GM18498 (cell line): ENCODE results near the gene RNF152.

Experiments used
- ATAC-seq: cut with Tn5 transposase; IDR thresholded peaks from one replicate; pipeline ENCODE4 v1.9.1; 2021; ENCODE audit warnings: mild to moderate bottlenecking, moderate library complexity; ENCODE audit not compliant: unreplicated experiment

RNF152 gene

DNA sequence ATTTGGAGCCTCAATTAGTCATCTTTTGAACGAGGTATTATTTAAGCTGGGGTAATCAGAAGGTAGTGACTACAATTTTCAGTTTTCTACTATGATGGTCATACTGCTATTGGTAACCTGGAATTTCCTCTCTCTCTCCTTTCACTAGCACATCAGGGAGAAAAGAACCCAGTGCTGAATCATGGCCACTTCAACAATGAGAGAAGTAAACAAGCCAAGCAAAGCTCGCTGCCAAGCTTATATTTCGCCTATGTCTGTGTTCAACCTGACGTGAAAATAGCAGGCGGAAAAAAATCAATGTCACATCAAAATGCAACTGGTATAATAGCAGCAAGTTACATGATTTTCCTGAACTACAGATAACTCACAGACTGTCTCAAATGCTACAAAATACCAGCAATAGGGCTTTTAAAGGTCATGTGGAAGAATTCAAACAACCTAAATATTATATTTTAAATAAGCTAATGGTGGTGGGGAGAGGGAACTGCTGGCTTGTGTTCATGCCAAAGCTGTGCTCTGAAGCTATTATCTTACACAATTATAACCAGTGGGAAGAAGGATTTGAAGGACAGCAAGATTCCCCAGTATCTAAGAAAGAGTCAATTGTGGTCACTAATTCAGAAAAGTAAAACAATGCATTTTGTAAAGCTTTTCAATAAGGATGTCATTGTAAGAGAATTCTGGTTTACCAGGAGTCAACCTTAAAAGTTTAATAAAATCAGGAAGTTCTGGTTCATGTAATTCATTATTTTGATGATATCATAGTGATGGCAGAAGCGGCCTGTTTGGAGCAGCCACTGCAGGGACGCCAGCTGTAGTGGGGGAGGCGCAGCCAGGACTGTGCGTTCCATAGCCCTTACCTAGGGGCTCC lies 38.0 kb downstream of the RNF152 start:
- ATAC-seq = no peak

DNA sequence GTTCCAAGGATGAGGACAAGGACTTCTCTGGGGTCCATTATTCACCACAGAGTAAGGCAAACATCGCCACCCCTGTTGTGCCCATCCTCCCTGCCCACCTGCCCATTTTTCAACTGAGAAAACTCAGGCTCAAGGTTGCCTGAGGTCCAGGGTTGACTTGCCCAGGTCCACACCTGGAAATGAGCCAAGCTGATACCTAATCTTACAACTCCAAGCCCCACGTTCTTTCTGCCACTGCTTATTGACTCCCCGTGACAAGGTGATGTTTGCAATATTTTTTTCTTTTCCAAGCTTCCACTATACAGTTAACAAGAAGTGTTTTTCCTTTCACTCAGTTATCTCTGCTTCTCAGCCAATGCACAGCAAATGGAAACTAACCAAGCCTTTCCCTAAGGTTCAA lies 39.0 kb downstream of the RNF152 start:
- no peak for ATAC-seq

DNA sequence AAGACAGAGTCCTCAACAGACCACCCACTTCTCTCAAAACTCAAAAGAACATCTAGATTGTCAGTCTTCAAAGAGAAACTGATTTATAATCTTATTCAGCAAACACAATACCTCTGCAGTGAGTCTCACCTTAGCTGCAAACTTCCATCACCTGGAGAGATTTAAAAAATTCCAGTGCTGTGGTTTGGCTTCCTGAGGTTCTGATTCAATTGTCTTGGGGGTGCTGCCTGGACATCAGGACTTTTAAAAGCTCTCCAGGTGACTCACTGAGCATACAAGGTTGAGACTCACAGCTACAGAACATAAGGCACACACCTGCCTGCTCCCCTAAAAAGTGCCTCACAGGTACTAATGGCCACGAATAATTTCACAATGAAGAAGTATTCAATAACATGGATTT lies 40.3 kb downstream of the RNF152 start:
- ATAC-seq = no peak

DNA sequence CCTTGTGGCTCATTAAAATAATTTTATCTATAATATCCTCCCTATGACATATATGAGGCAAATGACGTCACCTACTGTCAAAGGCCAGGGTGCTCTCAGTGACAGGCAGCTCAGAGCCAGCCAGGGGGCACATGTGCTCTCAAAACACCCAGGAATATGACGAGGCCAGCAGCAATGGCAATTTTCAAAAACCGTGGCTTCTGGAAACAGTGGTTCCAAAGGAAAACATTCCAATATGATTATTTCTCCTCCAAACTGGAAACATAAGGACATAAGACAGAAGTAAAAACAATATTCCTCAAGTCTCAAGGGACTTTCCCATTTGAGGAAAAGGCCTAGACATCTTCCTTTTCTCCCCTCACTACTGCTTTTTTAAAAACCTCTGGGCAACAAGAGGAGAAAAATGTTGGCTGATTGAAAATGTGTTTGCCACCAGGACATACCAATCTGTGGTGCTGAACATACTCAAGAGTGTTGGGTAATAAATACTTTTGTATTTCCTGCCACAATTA lies 40.8 kb downstream of the RNF152 start:
- ATAC-seq = no peak

DNA sequence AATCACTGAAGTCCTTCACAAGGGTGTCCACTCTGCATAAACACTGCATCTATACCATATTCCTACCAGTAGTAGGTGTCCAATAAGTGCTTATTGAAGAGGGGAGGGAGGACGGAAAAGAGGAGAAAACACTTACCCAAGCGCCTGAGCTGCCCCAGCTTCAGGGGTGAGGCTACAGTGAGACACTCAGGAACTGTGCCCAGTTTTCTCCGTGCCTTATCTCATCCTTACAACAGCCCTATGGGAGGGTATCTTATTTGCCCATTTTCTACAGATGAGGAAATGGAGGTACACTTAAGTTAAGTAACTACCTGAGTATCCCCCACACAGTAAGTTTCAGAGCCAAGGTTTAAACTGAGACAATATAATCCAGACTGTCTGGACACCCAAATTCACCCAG lies 41.5 kb downstream of the RNF152 start:
- ATAC-seq = no peak

DNA sequence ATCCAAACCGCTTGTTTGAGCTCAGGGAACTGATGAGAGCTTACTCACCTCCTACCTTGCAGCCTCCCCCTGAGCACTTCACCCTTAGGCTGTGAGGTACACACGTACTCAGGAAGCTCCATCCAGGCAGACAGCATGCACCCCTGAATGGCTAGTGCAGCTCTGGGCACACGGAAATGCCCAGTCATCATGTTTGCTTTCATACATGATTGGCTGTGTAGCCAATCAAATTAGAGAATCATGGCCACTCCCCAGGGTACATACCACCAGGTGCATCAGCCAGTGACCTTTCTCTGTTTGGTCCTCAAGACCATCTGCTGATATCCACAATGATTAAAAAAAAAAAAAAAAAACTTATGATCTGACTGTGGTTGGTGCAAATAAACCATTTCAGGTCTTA lies 42.1 kb downstream of the RNF152 start:
- ATAC-seq = no peak

DNA sequence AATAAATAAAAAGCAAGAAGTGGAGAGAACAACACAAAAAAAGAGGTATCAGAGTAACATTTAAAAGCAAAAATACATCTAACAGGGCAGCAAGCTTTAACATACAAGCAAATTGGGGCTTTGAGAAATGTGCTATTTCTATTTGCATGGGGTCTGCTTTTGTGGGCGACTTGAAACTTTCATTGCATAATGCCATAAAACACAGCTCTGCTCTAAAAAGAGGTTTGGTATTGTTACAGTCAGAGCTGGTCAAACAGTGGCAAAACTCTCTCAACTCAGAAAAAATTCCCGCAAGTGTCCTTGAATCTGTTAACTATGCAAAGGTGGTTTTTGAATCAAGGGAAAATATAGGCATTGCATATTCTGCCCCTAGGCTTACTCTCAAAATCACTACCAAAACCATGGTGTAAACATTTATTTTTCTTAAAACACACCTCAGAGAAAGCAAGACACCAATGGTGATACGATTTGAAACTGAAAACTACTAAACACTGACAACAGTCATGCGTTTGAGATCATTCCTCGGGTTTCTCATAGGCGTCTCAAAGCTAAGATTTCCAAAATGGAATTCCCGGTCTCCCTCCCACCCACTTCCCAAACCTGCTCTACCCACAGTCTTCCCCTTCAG lies 45.5 kb downstream of the RNF152 start:
- ATAC-seq = peak; percentile 65

DNA sequence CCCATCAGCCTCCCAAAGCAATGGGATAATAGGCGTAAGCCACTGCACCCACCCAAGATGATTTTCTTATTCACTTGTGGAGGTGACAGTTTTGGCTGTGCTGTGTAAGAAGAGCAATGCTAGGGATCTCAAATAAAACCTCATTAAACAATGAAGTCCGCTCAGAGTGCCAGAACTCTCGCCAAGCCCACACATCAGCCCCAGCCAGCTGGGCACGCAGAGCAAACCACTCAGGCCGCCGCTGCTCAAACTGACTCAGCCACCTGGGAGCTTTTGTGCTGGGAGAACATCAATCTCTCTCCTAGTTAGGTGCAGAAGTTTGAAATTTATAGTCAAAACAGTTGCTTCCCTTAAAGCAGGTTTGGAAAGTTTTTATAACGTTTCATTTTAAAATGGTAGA lies 47.6 kb downstream of the RNF152 start:
- ATAC-seq = no peak

DNA sequence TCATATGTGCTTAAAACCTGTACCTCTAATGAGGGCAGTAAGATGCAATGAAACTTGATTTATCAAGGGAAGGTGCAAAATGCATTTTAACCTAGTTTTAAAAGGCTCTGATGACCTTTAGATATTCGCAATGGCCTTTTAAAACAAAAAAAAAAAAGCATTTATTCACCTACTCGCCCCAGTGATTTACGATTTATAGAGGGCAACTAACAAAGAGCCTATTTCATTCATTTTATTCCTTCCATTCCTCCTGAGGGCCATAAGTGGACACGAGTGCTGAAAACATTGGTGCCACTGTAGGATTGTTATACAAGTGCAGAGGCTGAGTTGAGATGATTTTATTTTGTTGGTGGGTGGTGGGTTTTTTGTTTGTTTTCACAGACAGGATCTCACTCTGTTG lies 48.1 kb downstream of the RNF152 start:
- ATAC-seq = no peak

DNA sequence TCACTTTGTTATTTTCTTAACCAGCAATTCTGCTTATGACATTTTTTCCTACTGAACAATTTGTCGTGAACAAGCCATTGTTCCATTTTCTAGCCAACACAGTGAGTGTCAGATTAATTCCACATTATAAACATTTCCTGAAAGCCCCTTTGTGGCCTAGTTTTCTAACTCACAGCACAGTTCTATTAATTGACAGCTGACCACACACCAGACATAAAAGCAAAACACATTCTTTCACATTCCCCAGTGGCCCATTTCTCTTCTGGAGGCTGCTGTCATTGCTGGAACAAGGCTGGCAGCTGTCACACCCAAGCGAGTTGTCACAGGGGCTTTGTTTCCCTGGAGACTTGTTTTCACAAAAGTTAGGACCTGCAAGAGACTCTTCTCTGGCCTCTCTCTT lies 50.7 kb downstream of the RNF152 start:
- ATAC-seq = no peak

DNA sequence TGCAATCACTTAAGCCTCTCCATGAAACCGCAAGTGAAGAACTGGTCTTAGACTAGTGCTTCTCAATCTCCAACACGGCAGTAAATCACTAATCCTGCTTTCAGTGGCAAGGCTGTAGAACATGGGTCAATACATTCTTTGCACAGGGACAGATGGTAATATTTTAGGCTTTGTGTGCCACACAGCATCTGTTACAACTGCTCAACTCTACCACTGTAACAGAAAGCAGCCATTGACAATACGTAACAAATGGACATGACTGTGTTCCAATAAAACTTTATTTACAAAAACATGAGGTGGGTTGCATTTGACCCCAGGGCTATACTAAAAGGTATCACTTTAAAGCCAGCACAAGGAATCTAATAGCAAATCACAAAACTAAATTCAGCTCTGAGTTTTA lies 51.1 kb downstream of the RNF152 start:
- no peak for ATAC-seq

DNA sequence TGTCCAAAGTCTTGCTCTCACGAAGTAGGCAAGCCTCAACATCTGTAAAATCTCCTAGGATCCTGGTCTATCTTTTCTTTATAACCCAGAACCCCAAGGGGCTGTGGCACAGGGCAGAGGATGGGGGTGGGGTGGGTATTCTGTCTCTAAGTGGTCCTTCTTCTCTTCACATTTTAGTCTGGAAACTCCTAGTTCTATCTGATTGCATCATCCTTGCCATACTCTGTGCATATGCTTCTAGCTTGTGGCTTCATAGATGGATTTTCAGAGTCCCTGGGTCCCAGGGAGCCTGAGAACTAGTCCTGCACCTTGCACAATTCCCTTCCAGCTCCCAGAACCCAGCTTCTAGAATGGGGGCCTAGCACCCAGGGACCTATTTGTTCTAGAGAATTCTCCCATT lies 52.5 kb downstream of the RNF152 start:
- no peak for ATAC-seq

DNA sequence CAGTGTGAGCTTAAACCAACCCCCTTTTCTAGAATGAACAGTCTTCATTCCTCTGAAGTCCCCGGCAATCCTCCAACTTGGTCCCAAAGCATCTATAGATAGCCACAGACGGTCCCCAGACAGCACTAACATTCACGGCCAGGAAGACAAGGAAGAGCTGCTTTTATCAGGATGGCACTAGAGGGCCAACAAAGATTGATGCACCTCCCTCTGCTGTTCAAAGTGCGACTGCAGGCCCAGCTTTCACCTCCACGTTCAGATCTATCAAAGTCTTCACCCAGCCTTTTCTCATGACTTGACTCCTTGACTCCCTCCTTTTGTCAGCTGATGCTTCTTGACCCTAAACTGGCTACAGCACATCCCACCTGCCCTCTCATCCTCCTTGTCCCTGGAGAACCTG lies 54.3 kb downstream of the RNF152 start:
- ATAC-seq = no peak

DNA sequence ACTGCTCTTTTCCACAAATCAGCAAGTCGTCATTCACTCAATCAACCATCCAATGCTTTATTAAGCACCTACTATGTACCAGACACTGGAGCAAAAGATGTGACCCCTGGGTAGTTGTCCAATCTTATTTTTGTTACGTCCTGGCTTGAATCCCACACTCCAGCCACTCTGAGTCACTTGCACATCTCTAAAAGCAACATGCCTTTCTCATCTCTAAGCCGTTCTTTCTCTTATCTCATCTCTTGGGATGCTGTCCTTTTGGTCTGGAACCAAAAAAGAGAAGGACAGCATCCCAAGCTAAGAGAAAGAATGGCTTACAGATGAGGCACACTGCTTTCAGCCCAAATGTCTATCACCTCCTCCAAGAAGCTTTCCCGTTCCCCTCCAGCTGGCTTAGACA lies 58.8 kb downstream of the RNF152 start:
- ATAC-seq = no peak

DNA sequence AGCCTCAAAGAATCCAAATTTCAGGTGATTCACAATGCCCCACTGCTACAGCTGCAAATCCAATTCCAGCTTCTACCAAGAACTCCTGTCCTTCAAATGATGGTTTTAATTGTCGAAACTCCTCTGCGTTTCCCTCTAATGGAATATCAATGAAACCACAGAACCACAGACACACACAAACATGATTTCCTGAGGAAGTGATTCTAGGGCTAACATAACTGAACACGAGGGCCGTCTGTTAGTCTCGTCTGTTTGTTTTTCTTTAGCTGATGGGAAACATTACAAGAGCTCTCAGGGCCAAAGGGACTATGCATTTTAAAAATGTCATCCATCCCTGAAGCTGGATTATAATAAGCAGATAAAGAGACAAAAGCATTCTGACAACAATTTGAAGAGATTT lies 59.4 kb downstream of the RNF152 start:
- ATAC-seq = no peak

DNA sequence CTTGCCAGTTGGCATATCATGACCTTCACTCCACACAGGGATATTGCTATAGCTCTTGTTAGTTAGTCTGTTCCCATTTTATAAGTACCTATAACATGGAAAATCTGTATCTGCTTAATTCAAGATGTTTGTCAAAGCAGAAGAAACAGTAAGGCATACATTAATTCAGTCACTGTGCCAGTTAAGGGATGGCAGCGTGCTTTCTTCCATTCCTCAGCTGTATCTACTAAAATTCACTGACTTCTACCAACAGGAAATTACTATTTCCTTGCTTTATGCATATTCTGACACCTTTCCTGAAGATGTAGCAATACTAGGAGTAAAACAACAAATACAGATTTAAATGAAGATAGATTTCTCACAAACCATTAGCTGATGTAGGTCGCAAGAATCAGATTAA lies 59.9 kb downstream of the RNF152 start:
- ATAC-seq = no peak

DNA sequence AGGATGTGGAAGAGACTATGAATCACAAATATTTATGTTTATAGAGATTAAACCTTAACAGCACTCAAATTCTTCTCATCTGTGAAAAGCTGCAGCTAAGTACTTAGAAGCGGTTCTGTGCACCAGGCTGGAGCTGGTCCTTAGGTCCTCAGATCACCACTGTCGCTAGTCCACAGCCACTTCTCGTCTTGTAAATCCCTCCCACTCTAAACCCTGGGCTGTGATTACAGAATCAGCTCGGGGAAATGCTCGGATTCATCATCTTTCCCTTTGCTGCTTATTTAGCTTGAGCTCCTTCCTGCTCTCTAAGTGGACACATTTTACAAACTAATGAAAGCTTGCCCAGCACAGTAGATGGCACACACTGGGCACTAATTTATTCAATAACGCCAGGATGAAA lies 61.7 kb downstream of the RNF152 start:
- no peak for ATAC-seq

DNA sequence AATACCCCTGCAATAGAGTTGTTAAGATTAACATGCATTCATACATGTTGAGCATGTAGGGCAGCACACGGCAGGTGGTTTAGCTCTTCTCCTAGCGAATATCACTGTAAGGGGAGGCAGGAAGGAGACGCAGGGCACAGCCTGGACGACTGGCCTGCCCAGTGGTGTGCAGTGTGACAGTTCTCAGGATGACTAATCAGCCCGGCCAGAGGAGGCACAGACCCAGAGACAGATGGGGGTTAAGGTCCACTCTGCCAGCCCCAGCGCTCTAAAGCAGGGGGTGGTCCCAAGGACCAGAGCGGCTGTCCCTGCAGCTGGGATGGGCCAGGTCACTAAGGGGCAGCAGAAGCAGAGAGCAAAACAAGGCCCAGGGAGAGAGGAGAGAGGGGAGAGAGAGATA lies 63.7 kb downstream of the RNF152 start:
- no peak for ATAC-seq

DNA sequence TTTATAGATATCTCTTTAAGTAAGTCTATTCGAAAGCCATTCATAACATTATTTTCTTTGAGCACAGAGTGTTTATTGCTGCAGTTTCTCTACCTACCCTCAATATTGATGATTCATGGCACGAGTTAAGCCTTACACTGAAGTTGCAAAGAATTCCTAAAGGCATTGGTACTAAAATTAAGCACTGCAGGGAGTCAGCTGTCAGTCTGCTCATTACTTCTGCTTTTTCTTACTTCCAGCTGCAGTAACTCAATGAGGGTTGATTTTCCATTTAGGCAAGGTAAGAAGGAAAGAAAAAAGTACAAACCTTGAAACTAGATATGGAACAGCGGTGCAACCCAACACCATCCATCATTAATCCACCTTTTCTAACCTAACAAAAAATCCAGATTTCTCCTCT lies 65.2 kb downstream of the RNF152 start:
- no peak for ATAC-seq

DNA sequence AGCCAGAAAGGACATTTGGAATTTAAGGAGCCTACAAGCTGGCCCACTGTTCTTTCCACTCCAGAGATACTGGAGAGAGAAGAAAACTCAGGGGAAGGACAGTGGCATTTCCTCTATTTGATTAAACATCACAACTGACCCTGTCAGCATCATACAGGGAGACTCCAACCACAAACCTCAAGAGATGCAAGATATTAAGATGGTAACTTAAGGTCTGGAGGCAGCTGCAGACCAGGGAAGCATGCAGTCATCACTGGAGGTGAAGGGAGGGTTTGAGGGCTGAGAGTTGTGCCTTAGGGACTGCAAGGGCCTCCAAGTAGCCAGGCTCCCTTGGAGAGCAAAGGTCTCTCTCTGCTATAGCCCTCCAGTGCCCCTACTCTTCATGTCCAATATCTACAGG lies 67.4 kb downstream of the RNF152 start:
- ATAC-seq = no peak

DNA sequence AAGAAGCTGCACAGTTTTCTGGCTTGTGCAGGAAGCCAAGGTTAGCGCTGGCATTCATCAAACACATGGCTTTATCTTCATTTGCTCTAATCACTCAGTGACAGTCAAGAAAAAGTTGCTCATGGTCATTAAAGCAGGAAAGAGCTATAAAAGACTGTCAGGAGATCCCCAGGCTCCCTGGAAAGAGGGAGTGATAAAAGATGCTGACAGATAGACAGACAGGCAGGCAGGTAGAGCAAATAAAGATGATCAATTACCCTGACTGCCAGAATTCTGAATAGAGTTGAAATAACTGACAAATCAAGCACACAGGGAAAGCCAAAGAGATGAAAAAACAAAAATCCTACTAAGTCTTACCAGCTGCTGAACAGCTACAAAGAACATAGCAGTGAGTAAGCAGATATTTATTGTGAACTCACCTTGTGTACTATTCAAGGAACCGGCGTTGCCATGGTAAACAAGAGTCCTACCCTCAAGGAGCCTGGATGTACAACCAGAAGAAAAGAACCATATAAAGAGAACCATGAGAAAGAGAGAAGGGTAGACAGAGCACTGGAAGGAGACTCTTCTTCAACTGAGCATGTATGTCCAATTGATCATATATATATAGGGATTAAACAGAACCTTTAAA lies 68.0 kb downstream of the RNF152 start:
- no peak for ATAC-seq

DNA sequence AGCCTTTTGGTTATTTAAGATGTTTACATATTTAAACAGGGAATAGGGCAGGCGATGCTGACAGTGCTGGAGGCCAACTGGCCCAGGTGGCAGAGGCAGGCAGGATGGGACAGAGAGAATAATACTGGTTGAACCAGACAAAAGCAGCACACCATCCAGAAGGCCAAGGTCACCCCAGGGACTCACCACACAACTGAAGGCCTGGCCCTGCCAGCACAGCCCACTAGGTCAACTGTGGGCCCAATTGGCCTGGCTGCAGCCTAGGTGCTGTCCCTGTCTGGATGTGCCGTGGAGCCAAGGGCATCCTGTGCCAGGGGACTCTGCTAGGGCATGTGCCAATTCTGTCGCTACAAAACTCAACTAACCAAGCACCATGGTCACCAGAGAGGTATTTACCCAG lies 69.2 kb downstream of the RNF152 start:
- ATAC-seq = no peak
